Endothelial cell (in vitro differentiated cells): ENCODE measurements around the gene PPT2. TPM values are rescaled to one million over a fixed set of nuclear protein-coding genes. Genes with fewer than 3 reads are reported as not detected.

Experiments used
- DNase-seq: peaks from one replicate; pipeline ENCODE4 v3.0.0; 2021; ENCODE audit warnings: low spot score
- H3K27ac Mint-ChIP-seq: one replicate; pipeline ENCODE4 v1.8.0; 2021; ENCODE audit warnings: mixed read lengths, inconsistent platforms; ENCODE audit not compliant: unreplicated experiment
- H3K27me3 Mint-ChIP-seq: one replicate; pipeline ENCODE4 v1.8.0; 2021; ENCODE audit warnings: mild to moderate bottlenecking, moderate library complexity, mixed read lengths, inconsistent platforms; ENCODE audit not compliant: unreplicated experiment
- H3K36me3 Mint-ChIP-seq: one replicate; pipeline ENCODE4 v1.8.0; 2021; ENCODE audit warnings: mild to moderate bottlenecking, low read depth, mixed read lengths, inconsistent platforms; ENCODE audit not compliant: unreplicated experiment
- H3K4me1 Mint-ChIP-seq: one replicate; pipeline ENCODE4 v1.8.0; 2021; ENCODE audit warnings: mild to moderate bottlenecking, mixed read lengths, inconsistent platforms; ENCODE audit not compliant: unreplicated experiment
- H3K4me3 Mint-ChIP-seq: one replicate; pipeline ENCODE4 v1.8.0; 2021; ENCODE audit warnings: mild to moderate bottlenecking, mixed read lengths, inconsistent platforms; ENCODE audit not compliant: unreplicated experiment
- H3K9me3 Mint-ChIP-seq: one replicate; pipeline ENCODE4 v1.8.0; 2021; ENCODE audit warnings: mixed read lengths, inconsistent platforms; ENCODE audit not compliant: unreplicated experiment
- total RNA-seq: library from RNA; stranded (reverse); fragmentation: NEBNext Ultra II Directional; extraction: Animal tissue kit (Norgen Biotek cat#: 25700); gene quantifications from one replicate; pipeline ENCODE4 v1.2.1, GENCODE V29; 2021; ENCODE audit not compliant: unreplicated experiment
- TF ChIP-seq, protein P1 (sequence below): fragments of 200-600 bp; sonication (generic); IDR thresholded peaks from one replicate; pipeline ENCODE4 v1.5.0; 2021; ENCODE audit warnings: antibody characterized with exemption; ENCODE audit not compliant: unreplicated experiment

PPT2 gene
- total RNA-seq, 1 donor from 2014 or later: 44.4 TPM

DNA sequence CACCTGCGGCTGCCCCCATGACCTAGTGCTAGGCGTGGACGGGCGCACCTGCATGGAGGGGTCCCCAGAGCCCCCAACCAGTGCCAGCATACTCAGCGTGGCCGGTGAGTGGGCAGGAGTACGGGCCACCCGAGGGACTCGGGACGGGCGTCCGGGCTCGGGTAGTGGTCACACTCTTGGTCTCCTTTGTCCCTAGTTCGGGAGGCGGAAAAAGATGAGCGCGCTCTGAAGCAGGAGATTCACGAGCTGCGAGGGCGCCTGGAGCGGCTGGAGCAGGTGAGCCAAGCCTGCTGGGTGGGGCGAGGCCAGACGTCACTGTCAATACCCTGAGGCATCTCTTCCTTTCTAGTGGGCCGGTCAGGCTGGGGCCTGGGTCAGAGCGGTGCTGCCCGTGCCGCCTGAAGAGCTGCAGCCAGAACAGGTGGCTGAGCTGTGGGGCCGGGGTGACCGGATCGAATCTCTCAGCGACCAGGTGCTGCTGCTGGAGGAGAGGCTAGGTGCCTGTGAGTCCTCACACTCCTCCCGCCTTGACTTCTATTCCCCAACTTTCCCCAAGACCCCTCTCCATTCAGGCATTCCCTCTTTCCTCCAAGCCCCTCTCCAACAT, 13.3 kb downstream of the PPT2 start:
- peaks cover 35% of the 10 kb centered on the region for H3K4me1 Mint-ChIP-seq
- H3K27me3 Mint-ChIP-seq: peaks cover 15% of the 10 kb centered on the region
- H3K36me3 Mint-ChIP-seq: peaks cover 42% of the 10 kb centered on the region
- TF ChIP-seq, protein P1, sequence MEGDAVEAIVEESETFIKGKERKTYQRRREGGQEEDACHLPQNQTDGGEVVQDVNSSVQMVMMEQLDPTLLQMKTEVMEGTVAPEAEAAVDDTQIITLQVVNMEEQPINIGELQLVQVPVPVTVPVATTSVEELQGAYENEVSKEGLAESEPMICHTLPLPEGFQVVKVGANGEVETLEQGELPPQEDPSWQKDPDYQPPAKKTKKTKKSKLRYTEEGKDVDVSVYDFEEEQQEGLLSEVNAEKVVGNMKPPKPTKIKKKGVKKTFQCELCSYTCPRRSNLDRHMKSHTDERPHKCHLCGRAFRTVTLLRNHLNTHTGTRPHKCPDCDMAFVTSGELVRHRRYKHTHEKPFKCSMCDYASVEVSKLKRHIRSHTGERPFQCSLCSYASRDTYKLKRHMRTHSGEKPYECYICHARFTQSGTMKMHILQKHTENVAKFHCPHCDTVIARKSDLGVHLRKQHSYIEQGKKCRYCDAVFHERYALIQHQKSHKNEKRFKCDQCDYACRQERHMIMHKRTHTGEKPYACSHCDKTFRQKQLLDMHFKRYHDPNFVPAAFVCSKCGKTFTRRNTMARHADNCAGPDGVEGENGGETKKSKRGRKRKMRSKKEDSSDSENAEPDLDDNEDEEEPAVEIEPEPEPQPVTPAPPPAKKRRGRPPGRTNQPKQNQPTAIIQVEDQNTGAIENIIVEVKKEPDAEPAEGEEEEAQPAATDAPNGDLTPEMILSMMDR: no peak
- peak overlapping the region; percentile 89 for H3K27ac Mint-ChIP-seq
- H3K4me3 Mint-ChIP-seq: peak overlapping the region; percentile 65
- DNase-seq: no peak
- no peaks in the 10 kb centered on the region for H3K9me3 Mint-ChIP-seq

DNA sequence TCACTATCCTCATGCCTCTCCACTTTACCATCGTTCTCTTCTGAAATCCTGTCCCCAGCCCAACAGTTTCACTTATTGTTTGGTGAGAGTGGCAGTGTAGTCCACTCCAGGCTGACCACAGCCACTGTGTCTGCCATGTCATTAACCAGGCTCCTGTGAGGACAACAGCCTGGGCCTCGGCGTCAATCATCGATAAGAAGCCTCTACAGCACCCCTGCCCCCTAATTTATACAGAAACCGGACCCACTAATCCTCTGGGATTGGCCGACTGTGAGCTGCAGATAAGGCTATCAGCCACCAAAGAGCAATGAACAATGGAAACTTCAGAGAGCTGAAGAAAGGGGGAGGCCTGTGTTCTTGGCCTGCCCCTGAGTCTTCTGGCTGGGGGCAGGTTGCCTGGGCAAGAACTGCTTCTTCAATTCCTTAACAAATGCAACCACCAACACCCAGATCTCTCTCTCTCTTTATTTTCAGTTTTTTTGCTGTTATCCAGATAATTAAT, 13.9 kb downstream of the PPT2 start:
- Mint-ChIP-seq H3K36me3 (peaks cover 36% of the 10 kb centered on the region), H3K27me3 (peaks cover 14% of the 10 kb centered on the region), H3K9me3 (no peaks in the 10 kb centered on the region), H3K27ac (peak overlapping the region; percentile 89), H3K4me3 (peak overlapping the region; percentile 65), H3K4me1 (peaks cover 35% of the 10 kb centered on the region)
- no peak for DNase-seq
- TF ChIP-seq, protein P1: no peak

DNA sequence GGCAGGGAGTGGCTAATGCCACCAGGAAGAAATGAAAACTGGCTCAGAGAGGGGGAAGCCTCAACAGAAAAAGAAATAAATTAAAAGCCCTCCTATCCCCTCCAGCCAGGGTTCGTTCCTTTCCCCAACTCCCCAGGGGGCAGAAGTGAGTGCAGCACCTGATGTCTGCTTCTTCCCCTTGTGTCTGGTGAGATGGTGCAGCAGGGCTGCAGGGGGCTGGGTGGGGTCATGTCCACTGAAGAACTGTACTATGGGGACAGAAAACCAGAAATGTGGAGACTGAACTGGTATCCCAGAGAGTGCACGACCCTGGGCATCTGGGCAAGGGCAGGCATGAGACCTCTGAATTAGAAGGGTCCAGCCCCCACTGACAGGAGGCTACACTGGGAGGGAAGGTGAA, 14.4 kb downstream of the PPT2 start:
- TF ChIP-seq, protein P1: no peak
- H3K27me3 Mint-ChIP-seq: peaks cover 13% of the 10 kb centered on the region
- H3K4me3 Mint-ChIP-seq: no peak overlapping the region
- DNase-seq: no peak
- no peaks in the 10 kb centered on the region for H3K9me3 Mint-ChIP-seq
- peaks cover 35% of the 10 kb centered on the region for H3K4me1 Mint-ChIP-seq
- H3K36me3 Mint-ChIP-seq: peaks cover 33% of the 10 kb centered on the region
- H3K27ac Mint-ChIP-seq: no peak overlapping the region

DNA sequence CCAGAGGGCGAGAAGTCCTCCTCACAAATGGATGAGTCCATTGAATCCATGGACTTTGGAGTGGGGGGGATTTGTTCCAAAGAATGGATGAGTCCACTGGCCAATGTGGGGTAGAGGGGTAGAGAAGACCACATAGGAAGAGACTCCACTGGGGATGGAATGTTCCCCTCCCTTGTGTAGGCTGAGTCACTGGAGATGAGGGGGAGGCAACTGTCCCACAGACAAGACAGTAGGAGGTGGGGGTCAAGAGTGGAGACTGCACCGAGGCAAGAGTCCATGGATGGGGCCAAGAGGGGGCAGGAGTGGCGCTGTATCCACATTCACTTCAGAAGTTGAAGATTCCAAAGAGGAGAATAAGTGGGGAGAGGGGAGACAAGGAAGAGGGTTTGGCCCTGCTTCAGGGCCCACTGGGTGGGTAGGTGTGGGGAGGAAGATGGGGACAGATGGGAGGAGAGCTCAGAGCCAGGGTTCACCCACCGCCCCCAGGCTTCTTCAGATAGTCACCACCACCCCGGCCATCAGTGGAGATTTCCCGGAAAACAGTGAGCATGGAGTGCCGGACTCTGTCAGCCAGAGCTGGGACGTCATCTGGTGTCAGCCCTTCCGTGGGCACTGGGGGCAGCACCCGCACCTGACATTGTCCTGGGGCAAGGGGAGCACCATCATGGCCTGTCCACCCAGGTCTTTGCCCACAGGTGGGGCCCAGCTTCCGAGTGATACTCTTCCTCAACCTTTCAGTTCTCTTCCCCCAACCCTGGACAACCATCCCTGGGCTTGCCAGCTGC, 15.1 kb downstream of the PPT2 start:
- no peak overlapping the region for H3K27ac Mint-ChIP-seq
- peaks cover 33% of the 10 kb centered on the region for H3K36me3 Mint-ChIP-seq
- DNase-seq: no peak
- H3K9me3 Mint-ChIP-seq: no peaks in the 10 kb centered on the region
- H3K27me3 Mint-ChIP-seq: peaks cover 14% of the 10 kb centered on the region
- TF ChIP-seq, protein P1: no peak
- H3K4me3 Mint-ChIP-seq: no peak overlapping the region
- H3K4me1 Mint-ChIP-seq: peaks cover 35% of the 10 kb centered on the region

GRCh38 chr6:32170294-32170693, 16.4 kb downstream of the PPT2 start:
- Mint-ChIP-seq H3K27ac (no peak overlapping the region), H3K36me3 (peaks cover 30% of the 10 kb centered on the region), H3K4me1 (peaks cover 41% of the 10 kb centered on the region), H3K9me3 (no peaks in the 10 kb centered on the region), H3K4me3 (peak overlapping the region; percentile 73), H3K27me3 (peaks cover 16% of the 10 kb centered on the region)
- TF ChIP-seq, protein P1: no peak
- no peak for DNase-seq
